Kidney (tissue), 14 donors: ENCODE results near the gene SSTR1. TPM values are rescaled to one million over a fixed set of nuclear protein-coding genes. Genes with fewer than 3 reads are reported as not detected.

Experiments used
- DNase-seq, 5 donors: peaks; one replicate each; pipeline ENCODE4 v3.0.0-alpha.2; 2013 to 2020
- FAIRE-seq: peaks from 2 replicates; lab custom pipeline; 2012; peaks lifted over from hg19 to GRCh38; lab: Jason Lieb, UNC
- H3K27ac ChIP-seq, 2 donors: one replicate each; pipeline ENCODE4 v1.7.0; 2013; ENCODE audit warnings: low read depth in 2 of 2, low read length in 2 of 2, inconsistent platforms in 1 of 2
- H3K27me3 ChIP-seq: one replicate; pipeline ENCODE4 v1.7.1; 2013; ENCODE audit warnings: low read length, inconsistent platforms; ENCODE audit not compliant: control insufficient read depth, insufficient read depth
- H3K36me3 ChIP-seq, 3 donors: one replicate each; pipeline versions ENCODE4 v1.7.0 to v1.7.1; 2013; ENCODE audit warnings: low read length in 3 of 3, control low read depth in 1 of 3, inconsistent platforms in 1 of 3; ENCODE audit not compliant: insufficient read depth in 3 of 3, control insufficient read depth in 2 of 3
- H3K4me1 ChIP-seq, 3 donors: one replicate each; pipeline versions ENCODE4 v1.7.0 to v1.7.1; 2013; ENCODE audit warnings: low read length in 3 of 3, inconsistent platforms in 1 of 3, low read depth in 1 of 3; ENCODE audit not compliant: control insufficient read depth in 2 of 3, insufficient read depth in 2 of 3
- H3K4me3 ChIP-seq, 3 donors: one replicate each; pipeline versions ENCODE4 v1.7.0 to v1.8.1; 2013; ENCODE audit warnings: low read length in 3 of 3, control low read depth in 1 of 3, inconsistent platforms in 1 of 3
- H3K9ac ChIP-seq, 3 donors: one replicate each; pipeline versions ENCODE4 v1.7.0 to v1.7.1; 2013; ENCODE audit warnings: low read length in 3 of 3, control low read depth in 1 of 3, inconsistent platforms in 1 of 3
- H3K9me3 ChIP-seq, 3 donors: one replicate each; pipeline versions ENCODE4 v1.7.0 to v1.7.1; 2013; ENCODE audit warnings: low read length in 3 of 3, control low read depth in 1 of 3, inconsistent platforms in 1 of 3; ENCODE audit not compliant: control insufficient read depth in 2 of 3, insufficient read depth in 1 of 3
- intact Hi-C: fragments of 100-400 bp; cut with DNase I; formaldehyde crosslinking; loops from one replicate; pipeline ENCODE4 v1.11.1; 2022
- polyA plus RNA-seq: library from polyadenylated mRNA; stranded (reverse); fragments of 350-450 nt; fragmentation: Illumina TruSeq; extraction: RNeasy Lipid Tissue Mini Kit (QIAGEN cat#74804); gene quantifications from one replicate; pipeline ENCODE4 v1.2.3, GENCODE V29; 2014; ENCODE audit warnings: low read depth, low replicate concordance; ENCODE audit not compliant: insufficient read depth
- total RNA-seq: library from RNA; stranded (reverse); fragmentation: NEBNext Ultra II Directional; extraction: Animal tissue kit (Norgen Biotek cat#: 25700); gene quantifications from one replicate; pipeline ENCODE4 v1.2.1, GENCODE V29; 2021
- TF ChIP-seq, protein P1 (sequence below): IDR thresholded peaks from 3 replicates; pipeline ENCODE4 v1.5.1; 2012; ENCODE audit warnings: mild to moderate bottlenecking, moderate library complexity, borderline replicate concordance; ENCODE audit not compliant: insufficient read depth; ENCODE audit errors: extremely low read depth
- donor health status: control.
- donor health status: control.
- donor health status: control.
- donor health status: control.
- donor health status: control.
- donor health status: DM: yes; HTN: yes; CAD: no.
- donor health status: Normal renal cell carcinoma (clear cell type).

Gene SSTR1
- total and polyA plus RNA-seq, 2 donors from 2014 or later: 1.3 to 4.0 TPM

DNA sequence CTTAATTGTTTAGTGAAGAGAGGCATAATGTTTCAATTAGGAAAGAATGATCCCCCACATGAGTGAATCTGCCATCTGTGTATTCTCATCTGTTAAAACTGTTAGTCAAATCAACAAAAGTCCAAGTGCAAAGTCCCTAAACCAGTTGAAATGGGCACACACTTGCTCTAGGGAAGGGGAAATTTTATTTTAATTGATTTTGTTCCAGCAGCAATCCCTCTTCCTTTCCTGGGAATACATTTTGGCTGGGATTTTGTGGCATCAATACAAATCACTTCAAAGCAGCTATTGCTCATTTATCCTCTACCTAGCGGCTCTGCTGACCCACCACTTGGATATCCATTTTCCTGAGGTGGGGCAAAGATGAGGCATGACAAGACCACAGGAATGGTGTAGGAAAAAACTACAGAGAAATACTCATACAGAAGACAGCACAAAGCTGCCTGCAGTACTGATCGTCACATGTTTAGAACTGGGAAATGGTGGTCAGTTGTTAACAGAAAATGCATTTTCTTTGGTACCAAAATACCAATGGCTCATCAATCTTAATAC is 9.8 kb upstream of the SSTR1 start:
- H3K9me3 ChIP-seq: no peaks in the 10 kb centered on the region
- TF ChIP-seq, protein P1, sequence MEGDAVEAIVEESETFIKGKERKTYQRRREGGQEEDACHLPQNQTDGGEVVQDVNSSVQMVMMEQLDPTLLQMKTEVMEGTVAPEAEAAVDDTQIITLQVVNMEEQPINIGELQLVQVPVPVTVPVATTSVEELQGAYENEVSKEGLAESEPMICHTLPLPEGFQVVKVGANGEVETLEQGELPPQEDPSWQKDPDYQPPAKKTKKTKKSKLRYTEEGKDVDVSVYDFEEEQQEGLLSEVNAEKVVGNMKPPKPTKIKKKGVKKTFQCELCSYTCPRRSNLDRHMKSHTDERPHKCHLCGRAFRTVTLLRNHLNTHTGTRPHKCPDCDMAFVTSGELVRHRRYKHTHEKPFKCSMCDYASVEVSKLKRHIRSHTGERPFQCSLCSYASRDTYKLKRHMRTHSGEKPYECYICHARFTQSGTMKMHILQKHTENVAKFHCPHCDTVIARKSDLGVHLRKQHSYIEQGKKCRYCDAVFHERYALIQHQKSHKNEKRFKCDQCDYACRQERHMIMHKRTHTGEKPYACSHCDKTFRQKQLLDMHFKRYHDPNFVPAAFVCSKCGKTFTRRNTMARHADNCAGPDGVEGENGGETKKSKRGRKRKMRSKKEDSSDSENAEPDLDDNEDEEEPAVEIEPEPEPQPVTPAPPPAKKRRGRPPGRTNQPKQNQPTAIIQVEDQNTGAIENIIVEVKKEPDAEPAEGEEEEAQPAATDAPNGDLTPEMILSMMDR: no peak
- H3K9ac ChIP-seq: no peak overlapping the region
- H3K36me3 ChIP-seq: no peaks in the 10 kb centered on the region
- DNase-seq: no peak
- H3K27me3 ChIP-seq: no peaks in the 10 kb centered on the region
- no peak overlapping the region for H3K27ac ChIP-seq
- no peaks in the 10 kb centered on the region for H3K4me1 ChIP-seq
- H3K4me3 ChIP-seq: no peak overlapping the region
- no peak for FAIRE-seq
- intact Hi-C loops: no loop called here

DNA sequence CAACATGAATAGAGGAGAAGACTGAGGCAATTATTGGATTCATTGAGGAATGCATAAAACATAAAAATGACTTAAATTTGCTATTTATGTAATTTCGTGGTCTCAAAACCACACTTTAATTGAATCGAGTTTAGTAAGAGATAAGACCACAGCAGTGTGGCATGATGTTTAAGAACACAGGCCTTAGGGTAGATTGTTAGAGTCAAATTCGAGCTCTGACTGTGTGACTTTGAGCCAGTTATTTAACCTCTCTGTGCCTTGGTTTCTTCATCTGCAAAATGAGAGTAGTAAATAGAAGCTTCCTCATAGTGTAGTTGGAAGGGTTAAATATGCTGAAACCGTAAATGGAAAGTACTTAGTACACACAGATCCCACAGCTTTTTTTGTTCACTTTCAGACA is 9.3 kb upstream of the SSTR1 start:
- intact Hi-C loops: no loop called here
- FAIRE-seq: no peak

DNA sequence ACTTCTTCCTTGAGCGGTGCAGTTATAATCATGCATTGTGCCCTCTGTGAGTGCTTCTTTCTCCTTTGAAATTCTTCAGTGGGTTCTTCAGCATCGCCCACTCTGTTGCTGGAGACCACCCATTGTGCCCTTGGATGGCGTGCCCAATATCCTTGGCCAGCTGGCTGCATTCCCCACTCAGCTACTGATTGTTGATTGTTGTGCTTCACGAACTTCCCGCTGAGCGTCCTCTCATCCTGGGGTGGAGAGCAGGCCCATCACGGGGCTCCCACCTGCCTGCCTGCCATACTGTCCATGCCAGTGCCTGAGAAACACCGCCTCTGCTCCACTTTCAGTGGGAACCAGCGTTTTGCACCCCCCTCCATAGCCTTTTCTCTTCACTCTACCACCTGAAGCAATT is 8.6 kb upstream of the SSTR1 start:
- H3K4me3 ChIP-seq: no peak overlapping the region
- no peaks in the 10 kb centered on the region for H3K9me3 ChIP-seq
- no peak for FAIRE-seq
- H3K36me3 ChIP-seq: no peaks in the 10 kb centered on the region
- no peaks in the 10 kb centered on the region for H3K27me3 ChIP-seq
- TF ChIP-seq, protein P1: no peak
- H3K4me1 ChIP-seq: no peaks in the 10 kb centered on the region
- no peak for DNase-seq
- H3K27ac ChIP-seq: no peak overlapping the region
- intact Hi-C loops: no loop called here
- no peak overlapping the region for H3K9ac ChIP-seq

More for the DNA sequence above, 9.3 kb upstream of the SSTR1 start:
- Histone ChIP-seq H3K4me1 (no peaks in the 10 kb centered on the region), H3K27me3 (no peaks in the 10 kb centered on the region), H3K36me3 (no peaks in the 10 kb centered on the region), H3K4me3 (no peak overlapping the region), H3K9ac (no peak overlapping the region), H3K9me3 (no peaks in the 10 kb centered on the region), H3K27ac (no peak overlapping the region)
- DNase-seq: no peak
- TF ChIP-seq, protein P1: no peak

- Histone ChIP-seq H3K9ac (no peak overlapping the region), H3K27me3 (no peaks in the 10 kb centered on the region), H3K36me3 (no peaks in the 10 kb centered on the region), H3K27ac (no peak overlapping the region), H3K4me1 (no peaks in the 10 kb centered on the region), H3K9me3 (no peaks in the 10 kb centered on the region), H3K4me3 (no peak overlapping the region)
- FAIRE-seq (no peak), DNase-seq (no peak)
- intact Hi-C loops: no loop called here
- TF ChIP-seq, protein P1: no peak
Measured at GRCh38 chr14:38199739-38200138, 8.0 kb upstream of the SSTR1 start.
